HCT116 (cell line): ENCODE data around the gene GRM8. TPM values are rescaled to one million over a fixed set of nuclear protein-coding genes. Genes with fewer than 3 reads are reported as not detected.

ENCODE experiments used
- ATAC-seq: fragments of 200-7000 bp; cut with Tn5 transposase; 2 replicates; pipeline ENCODE4 v1.9.1; 2020; ENCODE audit warnings: mild to moderate bottlenecking, moderate library complexity
- BruUV-seq: library from RNA; stranded (reverse); fragments of 400-500 nt; replicated peaks from 2 replicates; lab custom pipeline; 2021; lab: Mats Ljungman, UMichigan
- CTCF ChIA-PET: fragments of 300-600 bp; sonication (Branson Sonifier 250); formaldehyde crosslinking; loops from one replicate; lab custom pipeline; 2021; ENCODE audit warnings: antibody characterized with exemption; lab: Charles Lee
- POLR2A ChIA-PET: fragments of 300-600, 350-600 bp; sonication (Branson Sonifier 250); formaldehyde crosslinking; loops from one replicate; lab custom pipeline; 2021; ENCODE audit warnings: antibody characterized with exemption; lab: Charles Lee
- RAD21 ChIA-PET, 2 experiments: fragments of 300-600 bp; sonication (Branson Sonifier 250); formaldehyde crosslinking; loops; one replicate each; lab custom pipeline; 2023; ENCODE audit warnings: low total read pairs in 2 of 2; ENCODE audit not compliant: uncharacterized antibody in 2 of 2, unreplicated experiment in 2 of 2, low non-redundant PET in 1 of 2; lab: Charles Lee
- DNase-seq: peaks from one replicate; pipeline ENCODE4 v3.0.0-alpha.2; 2010; ENCODE audit warnings: low read depth, low spot score
- H2AFZ ChIP-seq: fragments of 200-600 bp; shearing (Covaris generic), sonication (generic); 2 replicates; pipeline ENCODE4 v1.6.1; 2017; ENCODE audit warnings: low read depth, mixed run types, mixed read lengths, antibody characterized with exemption, low read length; ENCODE audit not compliant: poor library complexity, severe bottlenecking
- H3K27ac ChIP-seq: 2 replicates; pipeline ENCODE4 v1.5.1; 2012; ENCODE audit warnings: low read depth, low read length
- H3K27me3 ChIP-seq: fragments of 200-600 bp; sonication (generic); 2 replicates; pipeline ENCODE4 v1.6.1; 2016; ENCODE audit warnings: mixed run types, low read length, mixed read lengths; ENCODE audit not compliant: insufficient read depth
- H3K36me3 ChIP-seq, 2 experiments: fragments of 200-500 bp in 1 of 2; fragments of 200-600 bp in 1 of 2; sonication (Bioruptor generic) in 1 of 2; sonication (generic) in 1 of 2; 2 replicates each; pipeline versions ENCODE4 v1.5.1 to v1.6.1; 2014 to 2016; ENCODE audit warnings: low read length in 2 of 2, inconsistent platforms in 1 of 2, mixed read lengths in 1 of 2, mixed run types in 1 of 2; ENCODE audit not compliant: insufficient read depth in 2 of 2, control insufficient read depth in 1 of 2
- H3K4me1 ChIP-seq, 2 experiments: fragments of 200-600 bp in 1 of 2; sonication (generic) in 1 of 2; 2 replicates each; pipeline versions ENCODE4 v1.5.1 to v1.6.1; 2012 to 2017; ENCODE audit warnings: low read length in 2 of 2, inconsistent platforms in 1 of 2, mild to moderate bottlenecking in 1 of 2, mixed read lengths in 1 of 2, mixed run types in 1 of 2, moderate library complexity in 1 of 2; ENCODE audit not compliant: insufficient read depth in 2 of 2, control insufficient read depth in 1 of 2
- H3K4me2 ChIP-seq: fragments of 200-600 bp; sonication (generic); 2 replicates; pipeline ENCODE4 v1.6.1; 2017; ENCODE audit warnings: mixed run types, low read length, mixed read lengths
- H3K4me3 ChIP-seq, 2 experiments: fragments of 200-600 bp in 1 of 2; sonication (generic) in 1 of 2; replicated peaks in 1 of 2; 2 replicates each; pipeline ENCODE4 v1.5.1; 2011 to 2016; ENCODE audit warnings: low read length in 2 of 2, control low read depth in 1 of 2, low read depth in 1 of 2, mild to moderate bottlenecking in 1 of 2, mixed read lengths in 1 of 2, mixed run types in 1 of 2
- H3K79me2 ChIP-seq: fragments of 200-600 bp; sonication (generic); 2 replicates; pipeline ENCODE4 v1.6.1; 2017; ENCODE audit warnings: mild to moderate bottlenecking, mixed run types, low read length, moderate library complexity, mixed read lengths; ENCODE audit not compliant: insufficient read depth
- H3K9ac ChIP-seq: fragments of 200-600 bp; sonication (generic); 2 replicates; pipeline ENCODE4 v1.6.1; 2016; ENCODE audit warnings: low read length, mixed read lengths
- H3K9me2 ChIP-seq: fragments of 200-600 bp; sonication (generic), shearing (Covaris generic); 2 replicates; pipeline ENCODE4 v1.6.1; 2017; ENCODE audit warnings: mixed run types, mild to moderate bottlenecking, moderate library complexity; ENCODE audit not compliant: insufficient read depth
- H3K9me3 ChIP-seq, 2 experiments: fragments of 200-500 bp in 1 of 2; fragments of 200-600 bp in 1 of 2; sonication (Bioruptor generic) in 1 of 2; sonication (generic) in 1 of 2; 2 replicates each; pipeline ENCODE4 v1.6.1; 2014 to 2017; ENCODE audit warnings: low read length in 2 of 2, mixed read lengths in 2 of 2, inconsistent platforms in 1 of 2, low read depth in 1 of 2, mild to moderate bottlenecking in 1 of 2, mixed run types in 1 of 2, moderate library complexity in 1 of 2; ENCODE audit not compliant: control insufficient read depth in 1 of 2, insufficient read depth in 1 of 2
- H4K20me1 ChIP-seq: fragments of 200-600 bp; sonication (generic), shearing (Covaris generic); 2 replicates; pipeline ENCODE4 v1.6.1; 2017; ENCODE audit warnings: mixed run types, mild to moderate bottlenecking, moderate library complexity; ENCODE audit not compliant: insufficient read depth
- CBX3 ChIP-seq: IDR thresholded peaks from 2 replicates; pipeline ENCODE4 v1.6.1; 2012; ENCODE audit warnings: low read depth
- CEBPB ChIP-seq: IDR thresholded peaks from 2 replicates; pipeline ENCODE4 v1.6.1; 2012; ENCODE audit warnings: low read depth
- EGR1 ChIP-seq: IDR thresholded peaks from 2 replicates; pipeline ENCODE4 v1.6.1; 2012; ENCODE audit warnings: low read depth
- ELF1 ChIP-seq: IDR thresholded peaks from 2 replicates; pipeline ENCODE4 v1.6.1; 2012; ENCODE audit warnings: low read depth, borderline replicate concordance
- EZH2 ChIP-seq: fragments of 200-600 bp; sonication (generic); IDR thresholded peaks from 2 replicates; pipeline ENCODE4 v1.6.1; 2017; ENCODE audit warnings: antibody characterized with exemption, mixed run types
- EZH2phosphoT487 ChIP-seq: fragments of 200-600 bp; IDR thresholded peaks from 2 replicates; pipeline ENCODE4 v1.6.1; 2018; ENCODE audit warnings: antibody characterized with exemption, borderline replicate concordance
- FOSL1 ChIP-seq: IDR thresholded peaks from 2 replicates; pipeline ENCODE4 v1.6.1; 2012; ENCODE audit warnings: low read depth
- JUND ChIP-seq: IDR thresholded peaks from 2 replicates; pipeline ENCODE4 v1.6.1; 2012
- POLR2AphosphoS5 ChIP-seq: IDR thresholded peaks from 2 replicates; pipeline ENCODE4 v1.6.1; 2011; ENCODE audit warnings: mild to moderate bottlenecking, low read depth, low read length, moderate library complexity
- RAD21 ChIP-seq: IDR thresholded peaks from 2 replicates; pipeline ENCODE4 v1.6.1; 2012; ENCODE audit warnings: low read depth, mild to moderate bottlenecking
- SIN3A ChIP-seq: IDR thresholded peaks from 2 replicates; pipeline ENCODE4 v1.6.1; 2012; ENCODE audit warnings: low read depth
- SP1 ChIP-seq: IDR thresholded peaks from 2 replicates; pipeline ENCODE4 v1.6.1; 2012; ENCODE audit warnings: low read depth
- SRF ChIP-seq: IDR thresholded peaks from 2 replicates; pipeline ENCODE4 v1.6.1; 2012; ENCODE audit warnings: low read depth
- TCF7L2 ChIP-seq: IDR thresholded peaks from 2 replicates; pipeline ENCODE4 v1.7.0; 2011; ENCODE audit warnings: borderline replicate concordance, inconsistent platforms; ENCODE audit not compliant: insufficient read depth, insufficient read length; ENCODE audit errors: extremely low read depth
- YY1 ChIP-seq: IDR thresholded peaks from 2 replicates; pipeline ENCODE4 v1.6.1; 2011; ENCODE audit warnings: low read length, low read depth, moderate library complexity, mild to moderate bottlenecking; ENCODE audit not compliant: insufficient replicate concordance; ENCODE audit errors: extremely low read depth
- ZFX ChIP-seq: fragments of 450-650 bp; IDR thresholded peaks from 2 replicates; pipeline ENCODE4 v1.6.1; 2017
- ZNF274 ChIP-seq: fragments of 200-500 bp; sonication (Bioruptor generic); IDR thresholded peaks from 2 replicates; pipeline ENCODE4 v1.6.1; 2014; ENCODE audit warnings: mild to moderate bottlenecking, low read depth, low read length, inconsistent platforms
- intact Hi-C: fragments of 100-400 bp; cut with micrococcal nuclease; formaldehyde crosslinking; loops from 2 replicates; pipeline ENCODE4 v1.10.0; 2022
- total RNA-seq: library from RNA; stranded (reverse); gene quantifications from one replicate; pipeline ENCODE4 v1.2.1, GENCODE V29; 2021; ENCODE audit not compliant: unreplicated experiment
- TF ChIP-seq, protein P1 (sequence below): IDR thresholded peaks from 2 replicates; pipeline ENCODE4 v1.6.1; 2012
- TF ChIP-seq, protein P2 (sequence below), 3 experiments: fragments of 200-600 bp in 1 of 3; sonication (generic) in 1 of 3; IDR thresholded peaks in 2 of 3; conservative IDR thresholded peaks in 1 of 3; 2 replicates each; pipeline ENCODE4 v1.5.1; 2012 to 2017; ENCODE audit warnings: low read depth in 2 of 3, low read length in 2 of 3, antibody characterized with exemption in 1 of 3, borderline replicate concordance in 1 of 3, control low read depth in 1 of 3, mild to moderate bottlenecking in 1 of 3, mixed read lengths in 1 of 3, mixed run types in 1 of 3, moderate library complexity in 1 of 3; ENCODE audit not compliant: insufficient read depth in 1 of 3

The GRM8 gene
- total RNA-seq, 1 experiment from 2014 or later: 0.05 TPM

- no peaks in the 10 kb centered on the region for H3K9me3 ChIP-seq
- no TSS peak for BruUV-seq
Observed at GRCh38 chr7:127091620-127092019, 161.1 kb downstream of the GRM8 start.

GRCh38 chr7:127089146-127089545 is 163.6 kb downstream of the GRM8 start:
- peaks cover under 1% of the 10 kb centered on the region; the same call in 1 of the 2 replicates for H3K27me3 ChIP-seq
- H2AFZ ChIP-seq: no peak overlapping the region
- ChIA-PET RAD21 (no interaction called here), CTCF (no interaction called here), POLR2A (no interaction called here)
- no peaks in the 10 kb centered on the region for H4K20me1 ChIP-seq
- H3K4me3 ChIP-seq: no peak overlapping the region
- no peaks in the 10 kb centered on the region for H3K9me2 ChIP-seq
- DNase-seq (no peak), ATAC-seq (no peak)
- no peaks in the 10 kb centered on the region for H3K4me1 ChIP-seq
- no peak overlapping the region for H3K27ac ChIP-seq
- intact Hi-C loops: no loop called here
- H3K36me3 ChIP-seq: no peaks in the 10 kb centered on the region
- no peaks in the 10 kb centered on the region for H3K9me3 ChIP-seq
- H3K4me2 ChIP-seq: no peak overlapping the region
- no peaks in the 10 kb centered on the region for H3K79me2 ChIP-seq
- BruUV-seq: no TSS peak
- H3K9ac ChIP-seq: no peak overlapping the region
- TF ChIP-seq EZH2phosphoT487: no peak
- TF ChIP-seq ZFX: no peak
- TF ChIP-seq TCF7L2: no peak
- no peak for TF ChIP-seq SIN3A
- TF ChIP-seq POLR2AphosphoS5: no peak
- no peak for TF ChIP-seq SRF
- TF ChIP-seq EZH2: no peak
- TF ChIP-seq, protein P1, sequence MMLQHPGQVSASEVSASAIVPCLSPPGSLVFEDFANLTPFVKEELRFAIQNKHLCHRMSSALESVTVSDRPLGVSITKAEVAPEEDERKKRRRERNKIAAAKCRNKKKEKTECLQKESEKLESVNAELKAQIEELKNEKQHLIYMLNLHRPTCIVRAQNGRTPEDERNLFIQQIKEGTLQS: no peak
- no peak for TF ChIP-seq YY1
- no peak for TF ChIP-seq RAD21
- TF ChIP-seq ZNF274: no peak
- no peak for TF ChIP-seq CEBPB
- no peak for TF ChIP-seq FOSL1
- TF ChIP-seq CBX3: no peak
- TF ChIP-seq SP1: no peak
- TF ChIP-seq JUND: no peak
- TF ChIP-seq EGR1: no peak

More at GRCh38 chr7:127091620-127092019, 161.1 kb downstream of the GRM8 start:
- ChIA-PET POLR2A (no interaction called here), RAD21 (no interaction called here), CTCF (no interaction called here)
- no peaks in the 10 kb centered on the region for H3K4me1 ChIP-seq
- H3K4me2 ChIP-seq: no peak overlapping the region
- H3K9ac ChIP-seq: no peak overlapping the region
- no peak overlapping the region for H2AFZ ChIP-seq
- TF ChIP-seq, protein P2, sequence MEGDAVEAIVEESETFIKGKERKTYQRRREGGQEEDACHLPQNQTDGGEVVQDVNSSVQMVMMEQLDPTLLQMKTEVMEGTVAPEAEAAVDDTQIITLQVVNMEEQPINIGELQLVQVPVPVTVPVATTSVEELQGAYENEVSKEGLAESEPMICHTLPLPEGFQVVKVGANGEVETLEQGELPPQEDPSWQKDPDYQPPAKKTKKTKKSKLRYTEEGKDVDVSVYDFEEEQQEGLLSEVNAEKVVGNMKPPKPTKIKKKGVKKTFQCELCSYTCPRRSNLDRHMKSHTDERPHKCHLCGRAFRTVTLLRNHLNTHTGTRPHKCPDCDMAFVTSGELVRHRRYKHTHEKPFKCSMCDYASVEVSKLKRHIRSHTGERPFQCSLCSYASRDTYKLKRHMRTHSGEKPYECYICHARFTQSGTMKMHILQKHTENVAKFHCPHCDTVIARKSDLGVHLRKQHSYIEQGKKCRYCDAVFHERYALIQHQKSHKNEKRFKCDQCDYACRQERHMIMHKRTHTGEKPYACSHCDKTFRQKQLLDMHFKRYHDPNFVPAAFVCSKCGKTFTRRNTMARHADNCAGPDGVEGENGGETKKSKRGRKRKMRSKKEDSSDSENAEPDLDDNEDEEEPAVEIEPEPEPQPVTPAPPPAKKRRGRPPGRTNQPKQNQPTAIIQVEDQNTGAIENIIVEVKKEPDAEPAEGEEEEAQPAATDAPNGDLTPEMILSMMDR (IDR thresholded peaks at IDR 0.05 in 2 of 3, conservative IDR thresholded peaks at IDR 0.05 in 1 of 3; ENCODE audit: borderline replicate concordance in 1 of 3, insufficient read depth in 1 of 3, low read depth in 2 of 3, low read length in 2 of 3): no peak
- no peak for TF ChIP-seq ELF1
- no peak for TF ChIP-seq JUND
- no peak for TF ChIP-seq TCF7L2
- TF ChIP-seq RAD21: no peak
- TF ChIP-seq, protein P1: no peak
- TF ChIP-seq CBX3: no peak
- TF ChIP-seq SRF: no peak
- H4K20me1 ChIP-seq: no peaks in the 10 kb centered on the region
- intact Hi-C loops: no loop called here
- no peaks in the 10 kb centered on the region for H3K9me2 ChIP-seq
- H3K27ac ChIP-seq: no peak overlapping the region
- H3K27me3 ChIP-seq: no peaks in the 10 kb centered on the region; the same call in 1 of the 2 replicates
- no peaks in the 10 kb centered on the region for H3K36me3 ChIP-seq
- no peaks in the 10 kb centered on the region for H3K79me2 ChIP-seq
- no peak overlapping the region for H3K4me3 ChIP-seq
- ATAC-seq (no peak), DNase-seq (no peak)
